ENCODE measurements around the gene ACTR10.

- TF ChIP-seq USF1 (IDR thresholded peaks at IDR 0.05) (no peak), TCF12 (IDR thresholded peaks at IDR 0.05; ENCODE audit: low read depth) (no peak), FOXM1 (IDR thresholded peaks at IDR 0.05; ENCODE audit: borderline replicate concordance, low read depth) (no peak), MAX (IDR thresholded peaks at IDR 0.05) (no peak), REST (IDR thresholded peaks at IDR 0.05; ENCODE audit: low read depth) (no peak), CREB1 (IDR thresholded peaks at IDR 0.05; ENCODE audit: low read depth) (no peak), TEAD4 (IDR thresholded peaks at IDR 0.05) (no peak), NFIC (IDR thresholded peaks at IDR 0.05) (no peak)
Measured at GRCh38 chr14:58198086-58198485, 1.9 kb upstream of the ACTR10 start.

Data from Ishikawa (cell line).